ENCODE measurements around the gene NUDT16L1.

GRCh38 chr16:4702466-4702808 lies 9.1 kb downstream of the NUDT16L1 start:
- TF ChIP-seq CTCF (IDR thresholded peaks at IDR 0.05; ENCODE audit: low read length): no peak
- no peak for TF ChIP-seq EZH2phosphoT487 (IDR thresholded peaks at IDR 0.05; ENCODE audit: low read length)
- no peak for TF ChIP-seq EZH2 (optimal IDR thresholded peaks at IDR 0.05; ENCODE audit: low read depth, low read length)
